ENCODE measurements around the gene HSPA6. TPM values are rescaled to one million over a fixed set of nuclear protein-coding genes. Genes with fewer than 3 reads are reported as not detected.
"Not testable (repeated sequence)": the region's sequence is repeated elsewhere in the genome, so short reads cannot be mapped to it uniquely, and the experiment has no call there.

The HSPA6 gene
- total RNA-seq (1 to 10 TPM in 8 of 9 donors, under 1 TPM in 1; 0.61 to 8.0 (median 3.5) TPM), polyA plus RNA-seq (10 to 100 TPM in 1 of 3 donors, 1 to 10 TPM in 1, under 1 TPM in 1; 0.92 to 12.8 (median 4.7) TPM)
- long read RNA-seq, donor 1: 0 reads
- long read RNA-seq, donor 2: 0 reads
- long read RNA-seq, donor 3, transcript HSPA6-201 (1 exons, 2,371 nt): major isoform, 7 of 7 reads
- long read RNA-seq, donor 3, partial matches to known transcripts: 0 of 7 reads
- long read RNA-seq, donor 3, other reads (novel, unspliced or antisense): 0 of 7 reads
- long read RNA-seq, donor 4, partial matches to known transcripts: 0 of 3 reads
- long read RNA-seq, donor 4, other reads (novel, unspliced or antisense): 0 of 3 reads
- long read RNA-seq, donor 5, transcript HSPA6-201 (1 exons, 2,371 nt): major isoform, 14 of 14 reads
- long read RNA-seq, donor 5, partial matches to known transcripts: 0 of 14 reads
- long read RNA-seq, donor 5, other reads (novel, unspliced or antisense): 0 of 14 reads
- long read RNA-seq, donor 6: 0 reads
- long read RNA-seq, donor 7: 0 reads
- long read RNA-seq, donor 8, partial matches to known transcripts: 0 of 1 reads
- long read RNA-seq, donor 8, other reads (novel, unspliced or antisense): 0 of 1 reads
- long read RNA-seq, donor 9, partial matches to known transcripts: 0 of 1 reads
- long read RNA-seq, donor 9, other reads (novel, unspliced or antisense): 0 of 1 reads
- long read RNA-seq, donor 10, partial matches to known transcripts: 0 of 1 reads
- long read RNA-seq, donor 10, other reads (novel, unspliced or antisense): 0 of 1 reads

- peak; percentile 75 to 87 (median 80) for DNase-seq
- 1% methylated on average over 33 to 63 of the region's 72 CpGs for WGBS, 4 donors
Observed at GRCh38 chr1:161523817-161524741, at the start of gene HSPA6. Gene HSPA6, plus strand, starts transcription at chr1:161524540. Its CDS starts 119 bp downstream, at chr1:161524659.

DNA sequence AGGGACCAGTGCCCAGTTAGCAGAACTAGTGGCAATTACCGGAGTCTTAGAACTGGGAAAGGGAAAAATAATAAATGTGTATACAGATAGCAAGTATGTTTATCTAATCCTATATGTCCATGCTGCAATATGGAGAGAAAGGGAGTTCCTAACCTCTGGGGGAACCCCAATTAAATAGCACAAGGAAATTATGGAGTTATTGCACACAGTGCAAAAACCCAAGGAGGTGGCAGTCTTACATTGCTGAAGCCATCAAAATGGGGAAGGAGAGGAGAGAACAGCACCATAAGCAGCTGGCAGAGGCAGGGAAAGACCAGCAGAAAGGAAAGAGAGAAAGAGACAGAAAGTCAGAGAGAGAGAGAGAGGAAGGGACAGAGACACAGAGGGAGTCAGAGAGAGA lies 46.6 kb upstream of the HSPA6 start:
- H3K36me3 ChIP-seq (replicated peaks in 1 of 2); H3K27ac ChIP-seq; H3K9me3 ChIP-seq (replicated peaks in 1 of 3); H3K4me3 ChIP-seq; intact Hi-C loops (cut with DNase I); DNase-seq; H3K4me1 ChIP-seq (replicated peaks in 1 of 2): not testable (repeated sequence)
- peaks cover 25% of the 10 kb centered on the region for H3K27me3 ChIP-seq
- WGBS, 4 donors: 83 to 100% (median 99%) methylated on average over 1 of the region's 1 CpG

More at GRCh38 chr1:161523817-161524741, at the start of gene HSPA6:
- peak in 1 of 2 donors; percentile 5 for TF ChIP-seq POLR2A (IDR thresholded peaks at IDR 0.05)
- H3K9me3 ChIP-seq (replicated peaks in 1 of 3); H3K36me3 ChIP-seq (replicated peaks in 1 of 2); intact Hi-C loops (cut with DNase I); H3K4me1 ChIP-seq (replicated peaks in 1 of 2); H3K27me3 ChIP-seq: not testable (repeated sequence)
- H3K4me3 ChIP-seq: peak within 1 kb of the TSS in 3 of 4 donors; percentile 32 to 74 (median 56)
- H3K27ac ChIP-seq: peak within 1 kb of the TSS; percentile 46 to 98 (median 82)

DNA sequence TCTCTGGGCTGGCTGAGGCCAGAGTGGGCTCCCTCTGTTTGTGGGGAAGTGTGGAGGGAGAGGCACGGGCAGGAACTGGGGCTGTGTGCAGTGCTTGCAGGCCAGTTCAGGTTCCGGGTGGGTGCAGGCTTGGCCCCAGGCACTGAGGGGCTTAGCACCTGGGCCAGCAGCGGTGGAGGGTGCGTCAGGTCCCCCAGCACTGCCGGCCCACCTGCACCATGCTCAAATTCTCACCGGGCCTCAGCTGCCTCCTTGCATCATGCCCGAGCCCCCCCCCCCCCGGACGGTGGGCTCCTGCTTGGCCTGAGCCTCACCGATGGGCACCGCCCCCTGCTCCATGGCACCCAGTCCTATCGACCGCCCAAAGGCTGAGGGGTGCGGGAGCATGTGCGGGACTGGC lies 45.4 kb upstream of the HSPA6 start:
- DNase-seq: no peak

GRCh38 chr1:161480381-161481035 lies 43.8 kb upstream of the HSPA6 start:
- Histone ChIP-seq H3K27me3 (peaks cover 6% of the 10 kb centered on the region), H3K4me3 (no peak overlapping the region), H3K36me3 (replicated peaks in 1 of 2) (no peaks in the 10 kb centered on the region), H3K27ac (no peak overlapping the region), H3K9me3 (replicated peaks in 1 of 3) (no peaks in the 10 kb centered on the region), H3K4me1 (replicated peaks in 1 of 2) (no peaks in the 10 kb centered on the region)
- DNase-seq: no peak
- intact Hi-C loops (cut with DNase I): loop anchor here (10.0 kb wide), 2 partner anchors 254 to 264 kb away; partner anchors contain the start of gene DUSP12 (in 1 of the 2)
- WGBS, 4 donors: 72 to 81% (median 79%) methylated on average over 14 to 20 of the region's 20 CpGs
- TF ChIP-seq POLR2A (IDR thresholded peaks at IDR 0.05) (no peak), CTCF (IDR thresholded peaks at IDR 0.05) (no peak)

More for the DNA sequence above, 45.4 kb upstream of the HSPA6 start:
- H3K4me3 ChIP-seq: no peak overlapping the region
- H3K9me3 ChIP-seq (replicated peaks in 1 of 3): no peaks in the 10 kb centered on the region
- H3K27me3 ChIP-seq: peaks cover 14% of the 10 kb centered on the region
- H3K4me1 ChIP-seq (replicated peaks in 1 of 2): no peaks in the 10 kb centered on the region
- 84 to 100% (median 93%) methylated on average over 1 to 15 of the region's 15 CpGs for WGBS, 4 donors
- intact Hi-C loops (cut with DNase I): no loop called here
- no peaks in the 10 kb centered on the region for H3K36me3 ChIP-seq (replicated peaks in 1 of 2)
- no peak overlapping the region for H3K27ac ChIP-seq
- TF ChIP-seq CTCF (IDR thresholded peaks at IDR 0.05) (no peak), POLR2A (IDR thresholded peaks at IDR 0.05) (no peak)

Data from adrenal gland (tissue), 19 donors.